ENCODE measurements around the gene TLK2. TPM values are rescaled to one million over a fixed set of nuclear protein-coding genes. Genes with fewer than 3 reads are reported as not detected.
"Not testable (repeated sequence)": the region's sequence is repeated elsewhere in the genome, so short reads cannot be mapped to it uniquely, and the experiment has no call there.

The TLK2 gene
- total RNA-seq, 2 donors from 2014 or later, result 45.2 to 71.5 TPM

DNA sequence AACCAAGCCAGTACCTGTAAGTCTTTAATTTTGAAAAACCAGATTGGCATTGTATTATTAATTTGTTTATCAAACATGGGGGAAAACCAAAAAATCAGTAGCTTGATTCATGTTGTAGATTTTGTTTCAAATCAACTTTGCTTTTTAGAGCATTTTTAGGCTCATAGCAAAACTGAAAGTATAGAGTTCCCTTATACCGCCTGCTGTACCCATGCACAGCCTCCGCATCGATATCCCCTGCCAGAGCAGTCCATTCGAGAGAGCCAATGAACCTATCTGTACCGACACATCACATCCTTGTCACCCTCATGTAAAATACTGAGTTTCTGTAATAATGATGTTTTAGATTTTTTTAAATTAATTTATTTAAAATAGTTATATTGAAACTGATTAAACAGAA, 132.7 kb downstream of the TLK2 start:
- ATAC-seq (ENCODE audit: insufficient number of reproducible peaks, low FRiP score, low read depth) (no peak), DNase-seq (ENCODE audit: low spot score) (no peak)
- H3K36me3 ChIP-seq, result peaks cover 34% of the 10 kb centered on the region
- H3K27me3 ChIP-seq (replicated peaks; ENCODE audit: insufficient read depth), result no peaks in the 10 kb centered on the region
- no peak overlapping the region for H3K4me3 ChIP-seq
- H3K4me1 ChIP-seq (ENCODE audit: control insufficient read depth in 1 of 2, low read depth in 2 of 2), result no peaks in the 10 kb centered on the region
- no peaks in the 10 kb centered on the region for H3K9me3 ChIP-seq
- no peak for TF ChIP-seq CTCF (IDR thresholded peaks at IDR 0.05)
- no peak overlapping the region for H3K27ac ChIP-seq

DNA sequence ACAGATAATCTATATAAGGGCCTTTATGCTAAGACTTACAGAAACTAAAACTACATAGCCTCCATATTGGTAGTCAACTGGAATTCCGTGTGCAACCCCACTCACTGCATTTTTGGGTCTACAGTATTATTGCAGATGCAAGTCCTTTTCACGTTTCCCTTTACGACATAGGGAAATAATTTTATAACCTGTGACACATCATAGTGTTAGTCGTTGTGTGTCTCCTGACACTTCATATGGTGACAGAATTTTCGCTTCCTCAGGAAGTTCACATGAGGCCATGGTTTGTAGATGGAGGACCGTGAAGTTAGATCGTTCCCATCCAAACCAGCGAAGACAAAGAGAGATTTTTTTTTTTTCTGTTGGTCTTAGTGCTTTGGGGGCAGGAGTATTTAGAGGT, 133.1 kb downstream of the TLK2 start:
- TF ChIP-seq CTCF (IDR thresholded peaks at IDR 0.05), result no peak
- ATAC-seq (ENCODE audit: insufficient number of reproducible peaks, low FRiP score, low read depth) (no peak), DNase-seq (ENCODE audit: low spot score) (no peak)
- Histone ChIP-seq H3K36me3 (peaks cover 34% of the 10 kb centered on the region), H3K9me3 (no peaks in the 10 kb centered on the region), H3K4me1 (ENCODE audit: control insufficient read depth in 1 of 2, low read depth in 2 of 2) (no peaks in the 10 kb centered on the region), H3K4me3 (no peak overlapping the region), H3K27ac (no peak overlapping the region), H3K27me3 (replicated peaks; ENCODE audit: insufficient read depth) (no peaks in the 10 kb centered on the region)

GRCh38 chr17:62612289-62612688, 133.7 kb downstream of the TLK2 start:
- H3K4me1 ChIP-seq (ENCODE audit: control insufficient read depth in 1 of 2, low read depth in 2 of 2); H3K27ac ChIP-seq; DNase-seq (ENCODE audit: low spot score); H3K4me3 ChIP-seq; H3K27me3 ChIP-seq (replicated peaks; ENCODE audit: insufficient read depth); H3K9me3 ChIP-seq; ATAC-seq (ENCODE audit: insufficient number of reproducible peaks, low FRiP score, low read depth): not testable (repeated sequence)
- H3K36me3 ChIP-seq, result peaks cover 34% of the 10 kb centered on the region

- not testable (repeated sequence) for H3K27ac ChIP-seq; H3K4me1 ChIP-seq (ENCODE audit: control insufficient read depth in 1 of 2, low read depth in 2 of 2); H3K9me3 ChIP-seq; H3K4me3 ChIP-seq; H3K27me3 ChIP-seq (replicated peaks; ENCODE audit: insufficient read depth); DNase-seq (ENCODE audit: low spot score); ATAC-seq (ENCODE audit: insufficient number of reproducible peaks, low FRiP score, low read depth)
- H3K36me3 ChIP-seq, result peaks cover 31% of the 10 kb centered on the region
Measured at GRCh38 chr17:62613095-62613494, 134.5 kb downstream of the TLK2 start.

GRCh38 chr17:62614142-62614541, 135.5 kb downstream of the TLK2 start:
- no peak for DNase-seq (ENCODE audit: low spot score)
- no peak for TF ChIP-seq CTCF (IDR thresholded peaks at IDR 0.05)
- no peaks in the 10 kb centered on the region for H3K27me3 ChIP-seq (replicated peaks; ENCODE audit: insufficient read depth)
- no peak for ATAC-seq (ENCODE audit: insufficient number of reproducible peaks, low FRiP score, low read depth)
- H3K4me1 ChIP-seq (ENCODE audit: control insufficient read depth in 1 of 2, low read depth in 2 of 2), result no peaks in the 10 kb centered on the region
- no peak overlapping the region for H3K27ac ChIP-seq
- H3K9me3 ChIP-seq, result no peaks in the 10 kb centered on the region
- no peak overlapping the region for H3K4me3 ChIP-seq
- peaks cover 22% of the 10 kb centered on the region for H3K36me3 ChIP-seq

- H3K27ac ChIP-seq, result no peak overlapping the region
- TF ChIP-seq CTCF (IDR thresholded peaks at IDR 0.05), result no peak
- no peaks in the 10 kb centered on the region for H3K4me1 ChIP-seq (ENCODE audit: control insufficient read depth in 1 of 2, low read depth in 2 of 2)
- no peaks in the 10 kb centered on the region for H3K27me3 ChIP-seq (replicated peaks; ENCODE audit: insufficient read depth)
- no peak overlapping the region for H3K4me3 ChIP-seq
- ATAC-seq (ENCODE audit: insufficient number of reproducible peaks, low FRiP score, low read depth) (no peak), DNase-seq (ENCODE audit: low spot score) (no peak)
- no peaks in the 10 kb centered on the region for H3K9me3 ChIP-seq
- peaks cover 16% of the 10 kb centered on the region for H3K36me3 ChIP-seq
Measured at GRCh38 chr17:62615503-62615902, 136.9 kb downstream of the TLK2 start.
